Type B pancreatic cell (in vitro differentiated cells): Measurements from ENCODE around the gene CAMSAP1. TPM values are rescaled to one million over a fixed set of nuclear protein-coding genes. Genes with fewer than 3 reads are reported as not detected.

Source experiments
- DNase-seq: peaks from one replicate; pipeline ENCODE4 v3.0.0; 2021; ENCODE audit warnings: mixed read lengths; ENCODE audit not compliant: unreplicated experiment; ENCODE audit errors: extremely low spot score
- H3K27ac Mint-ChIP-seq: 2 replicates; pipeline ENCODE4 v1.8.0; 2021; ENCODE audit warnings: mild to moderate bottlenecking, mixed read lengths
- H3K27me3 Mint-ChIP-seq: 2 replicates; pipeline ENCODE4 v1.8.0; 2021; ENCODE audit warnings: mixed read lengths
- H3K36me3 Mint-ChIP-seq: 2 replicates; pipeline ENCODE4 v1.8.0; 2021; ENCODE audit warnings: mixed read lengths
- H3K4me1 Mint-ChIP-seq: one replicate; pipeline ENCODE4 v1.8.0; 2021; ENCODE audit warnings: mixed read lengths; ENCODE audit not compliant: unreplicated experiment
- H3K4me3 Mint-ChIP-seq: 2 replicates; pipeline ENCODE4 v1.8.0; 2021; ENCODE audit warnings: mild to moderate bottlenecking, mixed read lengths
- H3K9me3 Mint-ChIP-seq: 2 replicates; pipeline ENCODE4 v1.8.0; 2021; ENCODE audit warnings: mixed read lengths
- total RNA-seq: library from RNA; stranded (reverse); gene quantifications from 2 replicates; pipeline ENCODE4 v1.2.1, GENCODE V29; 2021; ENCODE audit warnings: low replicate concordance
- TF ChIP-seq, protein P1 (sequence below): fragments of 200-600 bp; sonication (generic); conservative IDR thresholded peaks from 2 replicates; pipeline ENCODE4 v1.5.0; 2021; ENCODE audit warnings: antibody characterized with exemption, mild to moderate bottlenecking

Gene CAMSAP1
- total RNA-seq, 1 donor from 2014 or later = 58.2 TPM

DNA sequence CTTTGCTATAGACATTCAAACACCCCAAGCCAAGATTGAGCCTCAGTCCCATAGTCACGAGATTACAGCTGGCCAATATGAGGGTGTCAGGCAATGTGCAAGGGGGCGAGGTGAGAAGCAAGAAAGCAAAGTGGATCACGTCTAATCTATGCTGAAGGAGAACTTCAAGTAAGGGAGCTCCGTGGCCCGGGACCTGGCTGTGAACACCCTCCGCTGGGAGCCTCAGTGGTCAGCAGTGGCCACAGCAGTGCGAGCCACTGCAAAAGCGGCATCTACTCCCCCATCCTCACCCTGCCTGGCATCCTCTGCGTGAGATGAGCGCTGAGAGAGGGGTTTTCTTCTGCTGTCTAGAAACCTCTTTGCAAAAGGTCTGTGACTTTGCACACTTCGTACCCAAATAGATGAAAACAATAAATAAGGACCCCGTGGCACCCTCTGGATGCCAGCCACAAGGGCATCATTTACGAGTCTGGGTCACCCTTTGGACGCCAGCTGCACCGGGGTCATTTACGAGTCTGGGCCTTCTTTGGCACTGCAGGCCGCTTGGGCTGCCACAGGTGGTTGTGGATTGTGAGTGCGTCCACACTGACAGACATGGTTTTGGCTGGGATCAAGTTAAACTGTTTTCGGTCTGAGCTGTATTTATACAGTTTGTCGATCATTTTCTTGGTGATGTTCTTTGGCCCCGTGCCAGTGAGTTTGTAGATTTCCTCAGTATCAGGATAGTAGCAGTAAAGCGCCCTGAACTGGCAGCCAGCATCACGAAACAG, 96.4 kb downstream of the CAMSAP1 start:
- Mint-ChIP-seq H3K36me3 (peaks cover 18% of the 10 kb centered on the region), H3K9me3 (no peaks in the 10 kb centered on the region), H3K4me1 (no peaks in the 10 kb centered on the region), H3K27ac (no peak overlapping the region), H3K27me3 (no peaks in the 10 kb centered on the region), H3K4me3 (no peak overlapping the region)
- TF ChIP-seq, protein P1, sequence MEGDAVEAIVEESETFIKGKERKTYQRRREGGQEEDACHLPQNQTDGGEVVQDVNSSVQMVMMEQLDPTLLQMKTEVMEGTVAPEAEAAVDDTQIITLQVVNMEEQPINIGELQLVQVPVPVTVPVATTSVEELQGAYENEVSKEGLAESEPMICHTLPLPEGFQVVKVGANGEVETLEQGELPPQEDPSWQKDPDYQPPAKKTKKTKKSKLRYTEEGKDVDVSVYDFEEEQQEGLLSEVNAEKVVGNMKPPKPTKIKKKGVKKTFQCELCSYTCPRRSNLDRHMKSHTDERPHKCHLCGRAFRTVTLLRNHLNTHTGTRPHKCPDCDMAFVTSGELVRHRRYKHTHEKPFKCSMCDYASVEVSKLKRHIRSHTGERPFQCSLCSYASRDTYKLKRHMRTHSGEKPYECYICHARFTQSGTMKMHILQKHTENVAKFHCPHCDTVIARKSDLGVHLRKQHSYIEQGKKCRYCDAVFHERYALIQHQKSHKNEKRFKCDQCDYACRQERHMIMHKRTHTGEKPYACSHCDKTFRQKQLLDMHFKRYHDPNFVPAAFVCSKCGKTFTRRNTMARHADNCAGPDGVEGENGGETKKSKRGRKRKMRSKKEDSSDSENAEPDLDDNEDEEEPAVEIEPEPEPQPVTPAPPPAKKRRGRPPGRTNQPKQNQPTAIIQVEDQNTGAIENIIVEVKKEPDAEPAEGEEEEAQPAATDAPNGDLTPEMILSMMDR = no peak
- DNase-seq = no peak

DNA sequence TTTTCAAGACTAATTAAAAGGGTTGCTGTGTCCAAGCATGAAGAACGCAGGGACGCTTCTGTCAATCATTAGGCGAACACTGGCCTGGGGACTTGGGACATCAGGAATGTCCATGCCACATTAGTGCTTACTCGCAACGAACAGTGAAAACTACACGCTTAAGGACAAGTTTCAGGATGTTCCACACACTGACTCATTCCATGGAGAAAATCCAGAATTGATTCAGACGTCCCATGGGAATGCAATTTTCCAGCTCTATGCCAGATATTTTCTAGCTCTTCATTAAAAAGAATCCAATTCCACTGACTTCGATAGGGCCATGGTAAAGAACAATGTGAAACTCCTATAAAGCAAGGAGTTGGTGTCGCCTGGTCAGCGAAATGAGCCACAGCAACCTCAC, 98.2 kb downstream of the CAMSAP1 start:
- H3K4me3 Mint-ChIP-seq = no peak overlapping the region
- no peak for DNase-seq
- H3K9me3 Mint-ChIP-seq = no peaks in the 10 kb centered on the region
- no peaks in the 10 kb centered on the region for H3K27me3 Mint-ChIP-seq
- H3K4me1 Mint-ChIP-seq = no peaks in the 10 kb centered on the region
- TF ChIP-seq, protein P1 = no peak
- peaks cover 13% of the 10 kb centered on the region for H3K36me3 Mint-ChIP-seq
- H3K27ac Mint-ChIP-seq = no peak overlapping the region

DNA sequence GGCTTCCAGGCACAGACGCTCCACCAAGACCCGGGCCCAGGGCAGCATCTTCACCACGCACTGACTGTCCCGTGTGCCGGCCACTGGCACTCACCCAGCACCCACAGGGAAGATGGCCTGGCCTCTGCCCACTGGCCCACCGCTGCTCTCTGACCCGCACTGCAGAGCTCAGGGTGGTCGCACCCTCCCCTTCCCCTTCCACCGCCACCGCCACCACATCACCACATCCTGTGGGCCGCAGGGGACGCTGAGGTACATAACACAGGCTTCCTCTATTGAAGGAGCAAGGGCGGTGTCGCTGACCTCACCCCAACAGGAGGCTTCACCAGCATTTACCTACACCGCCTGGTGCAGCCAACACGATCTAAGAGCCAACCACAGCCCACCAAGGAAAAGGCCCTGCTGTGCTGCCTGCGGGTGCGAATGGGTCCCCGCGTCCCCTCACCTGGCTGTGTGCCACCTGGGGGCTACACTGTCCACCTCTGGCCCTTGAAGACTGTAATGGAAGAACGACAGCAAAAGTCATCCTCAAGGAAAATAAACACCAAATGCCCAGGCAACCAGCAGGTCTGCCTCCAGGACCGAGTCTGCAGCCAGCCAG, 101.8 kb downstream of the CAMSAP1 start:
- no peak for DNase-seq
- no peak overlapping the region for H3K4me3 Mint-ChIP-seq
- no peaks in the 10 kb centered on the region for H3K36me3 Mint-ChIP-seq
- H3K27ac Mint-ChIP-seq = no peak overlapping the region
- no peaks in the 10 kb centered on the region for H3K27me3 Mint-ChIP-seq
- no peaks in the 10 kb centered on the region for H3K4me1 Mint-ChIP-seq
- H3K9me3 Mint-ChIP-seq = no peaks in the 10 kb centered on the region
- TF ChIP-seq, protein P1 = no peak

DNA sequence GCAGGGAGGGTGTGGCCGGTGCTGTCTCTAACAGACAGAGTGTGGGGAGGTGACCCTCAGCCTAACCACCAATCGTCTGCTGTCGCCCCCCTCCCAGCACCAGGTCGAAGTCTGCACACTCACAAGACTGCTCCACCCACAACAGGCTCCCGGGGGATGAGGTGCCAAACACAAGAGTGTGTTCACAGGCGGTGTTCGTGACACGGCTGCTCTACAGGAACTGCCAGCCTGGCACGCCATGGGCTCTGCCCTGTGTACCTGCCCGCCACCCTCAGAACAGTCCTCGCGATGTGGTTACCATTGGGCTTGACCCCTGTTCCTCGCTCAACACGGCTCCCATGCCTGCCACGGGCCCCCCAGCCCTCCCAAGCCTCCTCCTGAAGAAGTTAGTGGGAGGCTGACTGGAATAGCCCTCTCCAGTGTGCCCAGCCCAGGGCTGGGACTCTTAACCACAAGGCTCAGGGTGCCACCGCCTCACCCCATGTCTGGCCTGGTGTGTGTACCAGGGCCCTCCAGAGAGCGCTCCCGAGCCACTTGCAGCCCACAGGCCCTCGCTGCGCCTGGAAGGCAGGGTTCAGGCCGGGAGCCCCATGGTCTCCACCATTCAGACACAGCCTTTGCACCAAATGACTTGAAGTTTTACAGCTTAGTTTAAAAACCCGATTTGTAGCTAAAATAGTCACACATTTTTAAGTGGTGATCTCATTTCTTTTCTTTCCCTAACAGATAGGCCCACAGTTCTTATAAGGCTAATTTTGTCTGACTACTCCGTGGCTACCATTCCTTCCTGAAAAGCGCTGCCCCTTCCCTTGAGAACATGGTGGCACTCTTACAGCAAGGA, 102.5 kb downstream of the CAMSAP1 start:
- Mint-ChIP-seq H3K27ac (no peak overlapping the region), H3K9me3 (no peaks in the 10 kb centered on the region)
- no peak for DNase-seq

DNA sequence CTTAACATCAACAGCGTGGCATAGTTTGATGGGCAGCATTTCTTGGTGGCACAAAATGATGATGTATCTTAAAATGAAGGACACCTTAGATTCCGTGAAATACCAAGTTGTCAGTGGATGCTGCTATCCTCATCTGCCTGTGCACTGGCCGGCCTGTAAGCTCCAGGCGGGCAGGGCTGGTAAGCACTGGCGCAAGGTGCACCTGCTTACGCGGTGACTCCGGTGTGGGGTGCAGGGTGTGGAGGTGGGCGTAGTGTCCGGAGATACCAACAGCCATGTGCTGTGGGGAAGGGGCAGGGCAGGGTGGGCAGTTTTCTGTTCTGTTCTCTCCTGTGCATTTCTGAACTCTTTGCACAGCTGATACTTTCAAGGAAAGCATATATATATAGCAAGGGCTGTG, 103.9 kb downstream of the CAMSAP1 start:
- TF ChIP-seq, protein P1 = no peak
- no peaks in the 10 kb centered on the region for H3K9me3 Mint-ChIP-seq
- H3K27me3 Mint-ChIP-seq = no peaks in the 10 kb centered on the region
- H3K4me3 Mint-ChIP-seq = no peak overlapping the region
- no peak for DNase-seq
- no peaks in the 10 kb centered on the region for H3K36me3 Mint-ChIP-seq
- no peak overlapping the region for H3K27ac Mint-ChIP-seq
- no peaks in the 10 kb centered on the region for H3K4me1 Mint-ChIP-seq

More for the DNA sequence above, 102.5 kb downstream of the CAMSAP1 start:
- Mint-ChIP-seq H3K36me3 (no peaks in the 10 kb centered on the region), H3K4me1 (no peaks in the 10 kb centered on the region), H3K4me3 (no peak overlapping the region), H3K27me3 (no peaks in the 10 kb centered on the region)
- TF ChIP-seq, protein P1 = no peak
